HG02852 (cell line): ENCODE measurements around the gene FAM234A.
"Not testable (repeated sequence)": the region's sequence is repeated elsewhere in the genome, so short reads cannot be mapped to it uniquely, and the experiment has no call there.

Experiments
- ATAC-seq: cut with Tn5 transposase; IDR thresholded peaks from one replicate; pipeline ENCODE4 v1.9.1; 2021; ENCODE audit warnings: mild to moderate bottlenecking, moderate library complexity; ENCODE audit not compliant: unreplicated experiment

The FAM234A gene, protein sequence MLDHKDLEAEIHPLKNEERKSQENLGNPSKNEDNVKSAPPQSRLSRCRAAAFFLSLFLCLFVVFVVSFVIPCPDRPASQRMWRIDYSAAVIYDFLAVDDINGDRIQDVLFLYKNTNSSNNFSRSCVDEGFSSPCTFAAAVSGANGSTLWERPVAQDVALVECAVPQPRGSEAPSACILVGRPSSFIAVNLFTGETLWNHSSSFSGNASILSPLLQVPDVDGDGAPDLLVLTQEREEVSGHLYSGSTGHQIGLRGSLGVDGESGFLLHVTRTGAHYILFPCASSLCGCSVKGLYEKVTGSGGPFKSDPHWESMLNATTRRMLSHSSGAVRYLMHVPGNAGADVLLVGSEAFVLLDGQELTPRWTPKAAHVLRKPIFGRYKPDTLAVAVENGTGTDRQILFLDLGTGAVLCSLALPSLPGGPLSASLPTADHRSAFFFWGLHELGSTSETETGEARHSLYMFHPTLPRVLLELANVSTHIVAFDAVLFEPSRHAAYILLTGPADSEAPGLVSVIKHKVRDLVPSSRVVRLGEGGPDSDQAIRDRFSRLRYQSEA

DNA sequence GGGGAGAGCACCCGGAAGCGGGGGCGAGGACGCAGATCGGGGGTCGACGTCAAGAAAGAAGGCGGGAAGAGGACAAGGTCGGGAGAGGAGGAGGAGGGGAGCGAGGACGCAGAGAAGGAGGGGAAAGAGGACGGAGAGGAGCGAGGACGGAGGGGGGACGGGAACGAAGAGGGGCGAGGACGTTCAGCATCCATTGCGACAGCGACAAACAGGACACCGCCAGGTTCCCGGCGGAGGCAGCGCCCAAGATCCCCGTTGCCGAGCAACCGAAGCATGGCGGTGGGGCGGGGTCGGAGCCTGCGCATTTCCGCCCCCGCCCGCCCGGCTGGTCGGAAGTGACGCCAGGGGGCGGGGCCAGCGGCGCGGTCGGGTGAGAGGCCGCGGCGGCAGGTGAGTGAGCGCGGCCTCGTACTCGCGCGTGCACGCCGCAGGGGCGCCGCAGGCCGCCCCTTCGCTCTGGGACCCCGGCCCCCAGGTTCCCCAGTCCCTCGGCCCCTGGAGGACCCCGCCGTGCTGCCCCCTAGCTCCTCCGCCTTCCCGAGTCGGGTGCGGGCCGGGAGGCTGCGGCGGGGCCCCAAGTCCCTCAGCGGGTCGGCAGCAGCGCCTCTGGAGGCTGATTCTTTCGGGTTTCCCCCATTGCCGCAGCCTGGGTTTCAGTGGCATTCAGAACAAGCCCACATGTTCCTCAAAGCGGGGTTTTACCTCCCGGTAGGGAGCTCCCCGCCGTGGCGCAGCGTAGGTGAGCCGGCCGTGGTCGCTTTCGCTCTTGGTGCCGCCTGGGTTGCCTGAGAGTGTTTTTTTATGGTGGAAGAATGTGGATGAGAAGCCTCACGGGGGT, at the start of gene FAM234A:
Gene FAM234A (plus strand): TSS at position 354 of the 838 bp plus-strand sequence. CDS start 19,593 bp downstream, outside the sequence.
- peak; percentile 84 for ATAC-seq

DNA sequence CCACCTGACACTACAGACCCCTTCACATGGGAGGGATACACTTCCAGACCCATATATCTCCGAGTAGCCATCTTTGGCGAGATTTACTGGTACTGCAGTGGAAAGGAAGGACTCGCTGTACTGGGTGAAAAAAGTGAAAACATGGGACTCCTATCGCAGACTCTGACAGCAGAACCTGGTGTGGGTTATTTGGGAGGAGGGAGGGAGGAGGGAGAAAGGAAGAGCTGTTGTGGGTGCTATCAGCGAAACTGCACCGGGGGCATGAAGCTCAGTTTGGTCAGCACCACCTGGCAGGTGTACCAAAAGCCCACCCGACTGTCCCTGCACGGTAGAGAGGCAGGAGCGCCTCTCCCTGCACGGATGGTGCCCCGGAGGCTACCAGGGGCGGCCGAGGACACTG, 49.4 kb upstream of the FAM234A start:
- no peak for ATAC-seq

DNA sequence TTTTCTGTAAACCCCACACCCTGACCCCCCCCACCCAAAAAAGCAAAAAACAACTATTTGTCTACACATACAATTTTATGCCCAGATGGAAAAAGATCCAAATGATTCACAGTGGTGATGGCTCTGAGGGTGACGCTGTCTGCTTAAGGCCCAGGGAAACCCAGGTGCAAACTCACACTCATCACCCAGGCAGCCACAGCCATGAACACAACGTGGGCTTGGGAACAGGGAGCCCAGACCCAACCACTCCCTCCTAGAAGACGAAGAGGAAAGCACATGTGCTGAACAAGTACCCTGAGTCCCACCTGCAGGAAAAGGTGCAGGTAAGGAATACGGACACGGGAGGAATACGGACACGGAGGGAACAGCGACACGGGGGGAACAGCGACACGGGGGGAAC, 48.9 kb upstream of the FAM234A start:
- ATAC-seq: no peak

DNA sequence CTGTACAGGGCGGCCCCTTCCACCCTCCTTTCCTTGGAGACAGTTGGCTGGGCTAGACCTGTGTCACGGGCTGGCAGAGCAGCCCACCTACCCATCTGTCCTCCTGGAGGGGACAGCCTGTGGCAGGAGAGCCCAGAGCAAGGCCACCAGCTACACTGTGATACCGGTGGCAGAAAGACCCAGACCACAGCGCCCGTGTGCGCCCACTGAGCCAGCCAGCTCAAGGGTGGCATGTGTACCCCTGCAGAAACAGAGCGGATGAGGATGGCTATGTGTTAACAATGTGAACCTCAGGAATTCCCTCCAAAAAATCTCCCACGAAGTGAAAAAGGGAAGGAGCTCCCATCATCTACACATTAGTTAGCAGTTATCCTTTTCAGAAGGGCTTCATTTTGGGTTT, 47.3 kb upstream of the FAM234A start:
- no peak for ATAC-seq

DNA sequence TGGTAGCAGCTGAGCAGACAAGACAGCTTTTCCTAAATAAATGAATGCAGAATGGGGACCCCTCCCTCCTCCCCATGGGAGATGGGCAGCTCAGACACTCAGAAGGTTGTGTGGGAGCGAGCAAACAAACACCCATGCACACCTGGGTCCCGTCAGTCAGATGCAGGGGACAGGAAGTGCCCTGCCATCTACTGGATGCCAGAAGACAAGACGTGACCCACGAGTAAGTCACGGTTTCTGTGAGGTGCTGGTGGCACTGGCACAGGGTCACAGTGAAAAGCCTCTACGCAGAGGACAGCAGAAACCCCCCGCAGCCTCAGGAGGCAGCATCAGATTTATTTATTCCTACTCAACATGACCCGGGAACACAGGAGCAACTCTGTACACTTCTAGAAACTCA, 45.9 kb upstream of the FAM234A start:
- ATAC-seq: no peak

DNA sequence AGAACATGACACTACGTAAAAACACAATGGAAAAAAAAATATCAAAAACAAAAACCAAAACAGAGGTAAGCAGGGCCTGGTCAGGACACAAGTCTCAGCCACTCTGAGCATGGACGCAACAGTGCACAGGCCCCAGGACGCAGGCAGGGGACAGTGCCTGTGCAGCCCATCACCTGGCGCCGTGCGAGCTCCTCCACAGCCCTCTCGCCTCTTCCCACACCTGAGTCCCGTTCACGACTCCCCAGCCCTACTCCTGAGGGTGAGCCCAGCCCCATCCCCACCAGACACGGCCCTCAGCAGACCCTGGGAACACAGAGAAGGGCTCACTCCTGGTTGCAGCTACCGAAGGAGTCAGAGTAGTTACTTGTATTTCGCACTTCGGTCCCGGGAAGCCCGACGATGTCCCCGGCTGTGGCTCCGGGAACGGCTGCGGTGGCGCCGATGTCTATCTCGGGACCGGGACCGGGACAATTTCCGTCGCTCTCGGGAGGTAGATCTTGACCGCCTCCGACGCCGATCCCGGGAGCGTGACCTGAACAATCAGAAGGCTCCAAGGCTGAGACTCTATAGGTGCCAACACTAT, 44.9 kb upstream of the FAM234A start:
- ATAC-seq: no peak

DNA sequence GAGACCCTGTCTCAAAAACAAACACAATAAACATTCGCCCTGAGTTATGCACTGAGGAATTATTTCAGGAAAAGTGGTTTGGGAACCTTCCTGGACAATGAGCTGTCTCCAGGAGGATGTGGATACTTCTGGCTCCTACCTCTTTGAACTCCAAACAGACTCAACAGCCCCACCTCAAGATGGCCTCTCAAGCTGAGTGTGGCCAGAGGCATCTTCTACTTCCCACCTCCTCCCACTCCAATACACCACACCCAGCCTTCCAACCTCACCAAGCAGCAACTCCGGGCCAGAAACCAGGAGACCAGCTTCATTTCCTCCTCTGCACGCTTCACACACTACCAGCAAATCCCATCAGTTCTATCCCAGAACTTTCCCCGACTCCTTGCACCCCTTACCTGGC, 42.8 kb upstream of the FAM234A start:
- no peak for ATAC-seq

DNA sequence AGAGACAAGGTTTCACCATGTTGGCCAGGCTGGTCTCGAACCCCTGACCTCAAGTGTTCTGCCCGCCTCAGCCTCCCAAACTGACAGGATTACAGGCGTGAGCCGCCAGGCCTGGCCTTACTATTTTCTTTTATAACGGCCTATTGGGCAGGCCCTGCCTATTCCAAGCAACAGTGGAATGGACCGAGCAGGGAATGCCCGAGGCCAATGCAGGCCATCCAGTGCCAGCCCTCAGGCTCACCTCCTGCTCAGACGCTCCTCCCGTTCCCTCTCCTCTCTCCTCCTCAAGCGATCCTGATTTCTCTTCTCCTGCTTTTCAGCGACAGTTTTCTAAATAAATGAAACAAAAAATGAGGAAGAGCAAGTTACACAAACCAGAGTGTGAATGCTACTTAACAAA, 41.9 kb upstream of the FAM234A start:
- no peak for ATAC-seq

DNA sequence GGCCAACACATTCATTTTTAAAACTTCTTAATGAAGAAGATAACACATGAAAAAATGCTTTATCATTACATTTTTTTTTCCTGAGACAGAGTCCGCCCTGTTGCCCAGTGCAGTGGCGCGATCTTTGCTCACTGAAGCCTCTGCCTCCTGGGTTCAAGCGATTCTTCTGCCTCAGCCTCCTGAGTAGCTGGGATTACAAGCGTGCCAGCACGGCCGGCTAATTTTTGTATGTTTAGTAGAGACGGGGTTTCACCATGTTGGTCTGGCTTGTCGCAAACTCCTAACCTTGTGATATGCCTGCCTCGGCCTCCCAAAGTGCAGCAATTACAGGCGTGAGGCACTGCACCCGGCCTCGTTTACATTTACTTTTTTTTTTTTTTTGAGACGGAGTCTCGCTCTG, 41.2 kb upstream of the FAM234A start:
- ATAC-seq: no peak

DNA sequence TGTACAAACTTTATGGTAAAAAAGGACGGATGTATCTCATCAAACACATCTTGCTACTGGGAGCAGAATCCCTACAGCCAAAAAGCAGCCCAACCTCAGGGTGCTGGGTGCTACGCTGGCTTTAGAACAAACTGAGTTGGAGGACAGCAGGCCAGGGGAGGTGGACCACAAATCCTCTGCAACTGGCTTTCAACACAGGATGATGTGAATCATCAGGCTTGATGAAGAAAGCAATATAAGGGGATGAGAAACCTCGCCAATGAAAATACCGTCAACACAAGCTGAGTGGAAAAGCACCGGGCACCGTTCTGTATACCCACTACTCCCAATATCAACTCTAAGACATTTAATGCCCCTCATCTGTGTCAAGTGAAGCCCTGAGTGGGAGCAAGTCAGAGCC, 40.1 kb upstream of the FAM234A start:
- ATAC-seq: no peak

DNA sequence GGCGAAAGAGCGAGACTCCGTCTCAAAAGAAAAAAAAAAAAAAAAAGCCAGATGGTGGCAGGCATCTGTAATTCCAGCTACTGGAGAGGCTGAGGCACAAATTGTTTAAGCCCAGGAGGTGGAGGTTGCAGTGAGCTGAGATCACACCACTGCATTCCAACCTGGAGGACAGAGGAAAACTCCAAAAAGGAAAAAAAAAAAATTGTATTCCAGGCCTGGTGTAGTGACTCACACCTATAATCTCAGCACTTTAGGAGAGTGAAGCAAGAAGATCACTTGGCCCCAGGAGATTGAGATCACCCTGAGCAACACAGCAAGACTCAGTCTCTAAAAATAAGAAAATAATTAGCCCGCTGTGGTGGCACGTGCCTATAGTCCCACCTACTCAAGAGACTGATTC, 34.2 kb upstream of the FAM234A start:
- no peak for ATAC-seq

DNA sequence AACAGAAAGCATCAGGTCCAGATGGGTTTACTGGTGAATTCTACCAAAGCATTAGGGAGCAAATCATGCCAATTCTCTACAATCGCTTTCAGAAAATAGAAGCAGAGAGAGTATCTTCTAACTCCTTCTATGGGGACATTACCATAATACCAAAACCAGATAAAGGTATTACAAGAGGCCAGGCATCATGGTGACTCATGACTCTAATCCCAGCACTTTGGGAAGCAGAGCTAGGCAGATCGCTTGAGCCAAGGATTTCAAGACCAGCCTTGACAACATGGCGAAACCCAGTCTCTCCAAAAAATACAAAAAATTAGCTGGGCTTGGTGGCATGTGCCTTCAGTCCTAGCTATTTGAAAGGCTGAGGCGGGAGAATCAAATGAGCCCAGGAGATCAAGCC, 31.4 kb upstream of the FAM234A start:
- no peak for ATAC-seq

DNA sequence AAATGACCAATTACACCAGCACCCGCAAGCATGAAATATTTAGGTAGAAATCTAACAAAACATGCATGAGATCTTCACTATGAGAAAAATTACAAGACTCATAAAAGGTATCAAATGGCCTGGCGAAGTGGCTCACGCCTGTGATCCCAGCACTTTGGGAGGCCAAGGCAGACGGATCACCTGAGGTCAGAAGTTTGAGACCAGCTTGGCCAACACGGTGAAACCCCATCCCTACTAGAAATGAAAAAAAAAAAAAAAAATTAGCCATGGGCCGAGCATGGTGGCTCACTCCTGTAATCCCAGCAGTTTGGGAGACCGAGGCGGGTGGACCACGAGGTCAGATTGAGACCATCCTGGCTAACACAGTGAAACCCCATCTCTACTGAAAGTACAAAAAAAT, 30.6 kb upstream of the FAM234A start:
- ATAC-seq: not testable (repeated sequence)

DNA sequence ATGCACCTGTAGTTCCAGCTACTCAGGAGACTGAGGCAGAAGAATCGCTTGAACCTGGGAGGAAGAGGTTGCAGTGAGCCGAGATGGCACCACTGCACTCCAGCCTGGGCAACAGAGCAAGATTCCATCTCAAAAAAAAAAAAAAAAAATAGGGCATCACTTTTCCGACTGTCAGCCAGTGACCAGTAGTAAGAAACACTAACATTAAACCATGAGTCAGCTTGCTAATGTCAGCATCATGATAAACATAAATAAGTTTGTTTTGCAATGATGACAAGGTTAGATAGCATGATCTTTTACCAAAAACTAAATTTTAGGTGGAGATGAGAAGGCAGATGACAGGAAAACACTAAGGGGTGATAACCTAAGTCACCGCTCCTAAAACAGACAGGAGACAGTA, 25.3 kb upstream of the FAM234A start:
- not testable (repeated sequence) for ATAC-seq

DNA sequence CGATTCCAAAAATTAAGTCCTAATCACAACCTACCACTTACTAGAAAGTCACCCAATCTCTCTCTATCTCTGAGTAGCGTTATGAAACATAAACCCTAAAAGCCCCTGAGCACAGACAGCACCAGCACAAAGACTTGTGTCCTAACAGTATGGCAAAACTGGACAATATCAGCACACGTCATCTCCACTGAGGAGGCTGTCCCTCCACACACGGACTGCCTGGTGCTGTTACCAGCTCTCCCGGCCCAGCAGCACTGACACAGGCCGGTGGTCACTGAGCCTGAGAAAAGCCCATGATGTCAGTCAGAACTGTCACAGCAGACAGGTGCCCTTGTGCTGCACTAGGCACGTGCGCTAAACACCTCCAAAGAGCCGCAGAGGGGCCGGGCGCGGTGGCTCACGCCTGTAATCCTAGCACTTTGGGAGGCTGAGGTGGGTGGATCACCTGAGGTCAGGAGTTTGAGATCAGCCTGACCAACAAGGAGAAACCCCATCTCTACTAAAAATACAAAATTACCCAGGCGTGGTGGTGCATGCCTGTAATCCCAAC, 22.9 kb upstream of the FAM234A start:
- ATAC-seq: not testable (repeated sequence)

DNA sequence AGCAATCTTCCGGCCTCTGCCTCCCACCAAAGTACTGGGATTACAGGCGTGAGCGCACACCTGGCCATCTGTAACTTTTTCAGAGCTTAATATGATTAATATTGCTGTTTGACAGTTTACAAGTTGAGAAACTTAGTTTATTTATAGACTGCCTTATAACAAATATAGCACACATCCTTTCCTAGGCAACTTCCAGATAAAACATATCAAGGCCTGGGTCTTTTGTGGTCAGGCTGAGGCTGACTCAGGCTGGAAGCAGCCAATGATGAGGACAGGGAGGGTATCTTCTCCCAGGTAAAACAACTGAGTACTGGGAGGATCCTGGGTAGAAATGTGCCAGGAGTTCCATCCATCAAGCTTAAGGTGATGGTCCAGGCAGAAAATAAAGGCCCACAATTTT, 21.6 kb upstream of the FAM234A start:
- no peak for ATAC-seq

DNA sequence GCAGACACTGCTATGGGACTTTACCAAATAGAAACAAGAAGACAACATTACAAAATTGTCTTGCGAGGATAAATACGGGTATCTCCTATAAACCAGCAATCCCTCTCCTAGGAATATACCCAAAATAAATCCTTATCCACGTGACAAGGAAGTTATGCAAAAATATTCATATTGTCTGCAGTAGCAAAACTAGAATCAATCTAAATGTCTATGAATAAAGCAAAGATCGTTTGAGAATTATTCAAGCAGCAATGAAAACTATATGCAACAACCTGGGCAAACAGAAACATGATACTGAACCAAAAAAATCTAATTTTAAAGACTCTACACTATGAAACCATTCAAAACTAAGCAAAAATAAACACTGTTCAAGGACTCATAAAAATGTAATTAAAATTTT, 14.6 kb upstream of the FAM234A start:
- no peak for ATAC-seq

DNA sequence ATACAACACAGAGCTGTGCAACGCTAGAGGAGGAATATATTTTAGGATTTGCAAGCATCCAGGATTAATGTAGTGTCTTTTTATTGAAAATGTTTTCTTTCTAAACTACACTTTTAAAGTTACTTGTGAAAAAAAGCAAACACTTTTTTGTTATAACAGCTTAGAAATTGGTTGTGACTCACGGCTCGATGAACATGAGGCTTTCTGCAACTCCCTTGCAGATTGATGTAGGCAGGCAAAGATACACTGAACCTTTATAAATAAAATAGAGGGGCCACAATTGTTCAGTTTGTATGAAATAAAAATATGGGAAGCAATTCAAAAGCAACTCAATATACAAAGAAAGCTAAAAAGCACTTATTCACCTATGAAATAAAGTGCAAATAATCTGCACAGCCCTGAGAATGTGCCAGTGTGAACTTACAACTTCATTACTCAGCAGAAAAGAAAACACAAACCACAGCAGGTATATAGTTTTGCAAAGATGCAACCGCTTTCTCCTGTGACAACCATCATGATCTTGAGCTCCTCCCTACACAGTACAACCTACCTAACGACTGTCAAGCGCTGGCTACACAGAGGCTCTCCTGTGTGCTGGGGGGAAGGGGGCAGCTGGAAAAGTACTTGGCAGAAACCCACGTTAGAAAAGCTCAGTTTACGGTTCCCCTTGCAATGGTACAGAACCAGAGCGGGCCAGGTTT, 6.3 kb upstream of the FAM234A start:
- peak; percentile 10 for ATAC-seq

DNA sequence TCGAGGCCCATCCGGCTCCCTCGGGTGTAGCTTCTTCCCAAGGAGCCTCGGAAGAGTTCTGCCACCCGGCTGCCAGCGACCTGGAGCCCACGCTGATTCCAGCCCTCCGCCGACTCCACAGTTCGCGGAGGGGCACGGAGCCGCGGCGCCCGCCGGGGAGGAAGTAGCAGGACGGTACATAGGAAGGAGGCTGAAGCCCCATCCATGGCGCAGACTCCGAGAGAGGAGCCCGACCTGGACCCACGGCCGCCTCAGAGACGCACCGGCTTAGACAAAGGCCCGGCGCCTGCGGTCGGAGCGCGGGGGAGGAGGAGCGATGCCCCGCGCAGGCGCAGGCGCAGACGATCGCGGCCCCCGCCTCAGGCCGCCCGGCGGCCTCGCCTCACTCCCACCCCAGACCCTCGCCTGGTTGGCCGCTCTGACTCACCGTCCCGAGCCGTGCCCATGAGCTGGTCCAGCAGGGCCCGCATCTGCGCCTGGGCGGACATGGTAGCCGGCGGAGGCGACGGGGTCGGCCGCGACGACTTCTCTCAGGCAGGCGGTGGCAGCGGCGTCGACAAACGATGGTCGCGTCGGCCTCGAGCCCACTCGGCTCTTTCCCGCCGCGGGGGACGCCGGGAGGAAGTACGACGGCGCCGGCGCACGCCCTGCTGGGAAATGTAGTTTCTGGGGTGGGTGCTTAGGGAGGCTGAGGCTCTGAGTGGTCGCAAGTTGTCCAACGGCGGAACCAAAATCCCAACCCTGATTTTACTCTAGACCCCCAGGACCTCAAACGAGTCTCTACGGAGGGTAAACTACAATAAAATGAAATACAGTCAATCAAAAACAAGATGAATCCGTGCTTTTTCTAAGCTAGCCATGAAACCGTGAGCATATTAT, 5.5 kb upstream of the FAM234A start, which contains the start of gene LUC7L:
Gene LUC7L (minus strand): TSS at position 598 of the 879 bp plus-strand sequence. CDS start 110 bp downstream, at position 488.
- peak; percentile 85 for ATAC-seq
